ENCODE measurements around the gene C1orf53.

C1orf53 gene

GRCh38 chr1:197908716-197909220 lies 6.3 kb downstream of the C1orf53 start:
- DNase-seq (ENCODE audit: low read depth): no peak

DNA sequence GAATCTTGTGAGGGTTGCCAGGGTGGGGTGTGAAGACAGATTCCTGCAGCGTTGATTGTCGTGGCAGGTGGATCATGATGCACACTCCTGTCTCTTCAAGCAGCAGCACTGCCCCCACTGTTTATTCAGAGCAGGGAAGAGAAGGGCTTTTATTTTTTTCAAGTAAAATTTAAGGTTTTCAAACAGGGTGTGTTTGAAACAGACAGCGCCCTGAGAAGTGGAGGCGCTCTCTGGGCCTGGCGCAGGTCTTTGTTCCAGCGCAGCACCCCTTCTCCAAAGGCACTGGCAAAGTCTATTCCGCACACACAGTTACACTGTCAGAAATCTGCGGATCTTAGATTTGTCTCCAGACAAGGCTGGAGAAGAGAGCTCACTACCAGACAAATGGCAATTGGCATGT lies 7.0 kb downstream of the C1orf53 start:
- DNase-seq (ENCODE audit: low read depth): no peak

DNA sequence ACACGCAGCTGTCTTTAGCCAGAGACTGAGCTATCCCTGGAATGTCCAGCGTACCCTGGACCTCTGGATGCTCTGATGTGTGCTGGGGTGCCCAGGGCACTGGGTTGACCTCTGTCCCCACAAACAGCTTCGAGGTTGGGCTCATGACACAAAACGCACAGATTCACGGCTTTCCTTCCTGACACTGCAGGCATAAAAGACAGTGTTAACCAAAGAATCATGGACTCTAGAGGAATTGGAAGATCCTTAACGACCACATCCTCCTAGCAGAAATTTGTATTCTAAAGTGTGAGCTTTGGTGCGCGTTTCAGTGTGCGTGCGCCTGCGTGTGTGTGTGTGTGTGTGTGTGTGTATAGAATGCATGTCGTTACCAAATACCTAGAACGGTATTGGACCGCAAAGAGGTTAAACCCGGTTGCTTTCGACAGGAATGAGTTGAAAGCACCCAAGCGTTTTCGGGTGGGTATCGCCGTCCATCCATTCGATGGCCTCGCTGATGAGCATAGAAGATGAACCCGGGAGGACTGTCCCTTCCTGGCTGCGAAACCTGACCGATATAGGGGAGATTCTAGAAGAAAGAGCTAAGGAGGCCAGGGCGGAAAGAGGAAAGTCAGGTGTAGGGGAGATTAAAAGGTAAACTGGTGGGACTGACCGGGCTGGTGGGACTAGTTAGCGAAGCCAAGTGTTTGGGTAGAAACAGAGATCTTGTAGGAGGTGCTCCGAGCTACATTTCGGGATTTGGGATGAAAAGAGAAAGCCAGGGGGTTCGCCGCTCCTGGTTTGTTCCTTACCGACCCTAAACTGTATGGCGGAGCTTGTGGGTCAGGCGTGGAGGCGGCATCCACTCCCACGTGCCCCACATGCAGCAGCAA lies 7.9 kb downstream of the C1orf53 start:
- no peak for DNase-seq (ENCODE audit: low read depth)

DNA sequence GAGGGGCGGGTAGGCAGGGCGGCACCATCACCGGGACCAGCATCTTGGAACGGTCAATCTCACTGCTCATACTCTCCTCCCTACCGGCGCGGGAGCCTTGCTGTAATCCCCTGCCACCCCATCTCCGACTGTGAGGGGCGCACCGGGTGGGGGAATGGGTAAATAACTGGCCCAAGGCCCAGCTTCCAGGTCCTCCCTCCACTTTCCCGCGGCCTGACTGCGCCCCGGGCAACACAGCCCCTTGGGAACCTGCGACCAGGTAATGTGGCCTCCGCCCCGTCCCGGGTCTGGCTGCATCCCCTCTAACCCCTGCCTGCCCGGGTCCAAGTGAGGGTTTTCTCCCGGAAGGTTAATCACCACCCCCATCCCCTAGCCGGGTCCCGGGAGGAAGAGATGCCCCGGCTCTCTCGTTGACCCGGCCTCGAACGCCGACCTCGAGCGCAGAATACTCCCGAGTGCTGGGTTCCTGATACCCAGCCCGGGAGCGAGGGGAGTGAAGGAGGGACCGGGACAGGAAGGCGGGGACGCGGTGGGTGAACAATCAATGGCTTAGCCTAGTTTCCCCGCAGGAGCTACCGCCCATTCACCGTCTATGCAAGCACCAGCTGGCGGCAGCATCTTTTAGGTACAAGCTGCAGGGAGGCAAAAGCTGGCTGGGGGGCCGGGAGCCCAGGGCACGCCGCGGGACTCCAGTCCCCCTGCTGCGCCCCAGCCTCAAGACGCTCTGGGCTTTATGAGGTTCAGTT lies 8.9 kb downstream of the C1orf53 start:
- no peak for DNase-seq (ENCODE audit: low read depth)

- DNase-seq (ENCODE audit: low read depth): no peak
These were observed 9.6 kb downstream of the C1orf53 start for GRCh38 chr1:197911857-197912696.

GRCh38 chr1:197912739-197913494 lies 10.5 kb downstream of the C1orf53 start:
- no peak for DNase-seq (ENCODE audit: low read depth)

- DNase-seq (ENCODE audit: low read depth): no peak
These were observed 11.3 kb downstream of the C1orf53 start for GRCh38 chr1:197913495-197914276.

DNA sequence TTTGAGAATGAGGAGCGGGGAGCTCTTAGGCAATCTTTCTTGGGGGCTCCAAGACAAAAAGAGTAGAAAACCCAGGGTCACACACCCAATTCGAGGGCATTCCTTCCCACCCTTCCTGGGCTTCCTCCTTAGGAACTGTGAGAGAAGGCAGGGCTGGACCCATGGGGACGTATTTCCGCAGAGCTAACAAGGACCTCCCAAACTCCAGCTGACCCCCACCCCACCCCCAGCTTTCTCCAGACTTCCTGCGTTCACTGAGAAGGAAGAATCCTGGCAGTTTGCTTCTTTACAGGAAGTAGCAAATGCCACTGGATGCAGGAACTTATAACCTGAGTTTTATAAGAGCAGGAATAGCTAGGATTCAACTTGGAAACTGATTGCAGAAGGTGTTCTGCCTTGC lies 12.1 kb downstream of the C1orf53 start:
- DNase-seq (ENCODE audit: low read depth): no peak

DNA sequence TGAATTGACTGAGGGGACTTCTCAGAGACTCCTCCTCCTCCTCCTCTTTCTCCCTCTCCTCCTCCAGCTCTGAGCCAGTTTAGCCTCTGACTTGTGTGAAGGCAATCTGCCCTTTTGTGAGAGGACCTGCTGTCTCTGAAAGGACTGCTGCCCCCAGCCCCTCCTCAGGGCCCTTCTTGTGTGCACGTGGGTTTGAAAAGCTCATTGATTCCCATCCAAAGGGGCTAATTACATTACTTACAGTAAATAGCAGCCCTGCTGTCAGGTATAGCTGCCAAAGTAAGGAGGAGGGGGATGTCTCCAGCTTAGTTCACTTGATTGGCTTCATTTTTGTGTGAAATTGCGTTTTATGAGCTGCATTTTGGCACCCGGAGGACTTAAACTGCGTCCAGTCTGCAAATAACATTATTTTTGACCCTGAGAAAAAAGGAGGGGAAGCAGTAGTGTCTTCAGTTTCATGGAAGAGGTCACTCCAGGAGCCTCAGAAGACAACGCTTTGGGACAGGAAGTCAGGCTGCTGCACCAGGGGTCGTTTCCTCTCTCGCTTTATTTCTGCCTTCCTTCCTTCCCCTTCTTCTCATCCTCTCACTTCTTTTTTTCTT lies 12.9 kb downstream of the C1orf53 start:
- DNase-seq (ENCODE audit: low read depth): no peak

DNA sequence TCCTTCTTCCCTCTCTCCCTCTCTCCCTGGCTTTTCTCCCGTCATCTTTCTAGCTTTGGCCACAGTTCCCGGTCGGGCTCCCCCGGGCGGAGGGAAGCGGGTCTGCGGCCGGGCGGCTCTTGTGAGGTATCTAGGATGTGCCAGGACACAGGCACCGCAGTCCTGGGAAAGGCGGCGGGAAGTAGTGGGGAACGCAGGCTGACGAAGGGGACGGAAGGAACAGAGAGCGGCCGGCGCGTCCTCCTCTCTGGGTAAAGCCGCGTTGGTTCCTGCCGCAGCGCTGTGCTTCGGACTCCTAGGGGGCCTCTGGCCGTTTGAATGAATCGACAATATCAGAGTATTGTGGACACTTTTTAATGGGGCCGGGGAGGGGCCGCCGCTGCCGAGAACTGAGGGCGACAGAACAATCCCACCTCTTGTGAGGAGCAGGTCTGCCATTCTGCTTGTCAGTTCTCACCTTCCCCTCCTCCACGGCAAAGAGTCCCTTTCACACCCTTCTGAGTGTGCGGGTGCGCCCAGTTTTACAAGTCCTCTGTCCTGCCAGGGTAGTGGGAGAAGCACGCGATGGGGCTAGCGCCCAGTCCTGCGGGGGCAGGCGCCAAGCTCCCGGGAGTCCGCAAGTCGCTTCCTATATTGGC lies 13.6 kb downstream of the C1orf53 start:
- no peak for DNase-seq (ENCODE audit: low read depth)

GRCh38 chr1:197916500-197916983 lies 14.1 kb downstream of the C1orf53 start:
- no peak for DNase-seq (ENCODE audit: low read depth)

DNA sequence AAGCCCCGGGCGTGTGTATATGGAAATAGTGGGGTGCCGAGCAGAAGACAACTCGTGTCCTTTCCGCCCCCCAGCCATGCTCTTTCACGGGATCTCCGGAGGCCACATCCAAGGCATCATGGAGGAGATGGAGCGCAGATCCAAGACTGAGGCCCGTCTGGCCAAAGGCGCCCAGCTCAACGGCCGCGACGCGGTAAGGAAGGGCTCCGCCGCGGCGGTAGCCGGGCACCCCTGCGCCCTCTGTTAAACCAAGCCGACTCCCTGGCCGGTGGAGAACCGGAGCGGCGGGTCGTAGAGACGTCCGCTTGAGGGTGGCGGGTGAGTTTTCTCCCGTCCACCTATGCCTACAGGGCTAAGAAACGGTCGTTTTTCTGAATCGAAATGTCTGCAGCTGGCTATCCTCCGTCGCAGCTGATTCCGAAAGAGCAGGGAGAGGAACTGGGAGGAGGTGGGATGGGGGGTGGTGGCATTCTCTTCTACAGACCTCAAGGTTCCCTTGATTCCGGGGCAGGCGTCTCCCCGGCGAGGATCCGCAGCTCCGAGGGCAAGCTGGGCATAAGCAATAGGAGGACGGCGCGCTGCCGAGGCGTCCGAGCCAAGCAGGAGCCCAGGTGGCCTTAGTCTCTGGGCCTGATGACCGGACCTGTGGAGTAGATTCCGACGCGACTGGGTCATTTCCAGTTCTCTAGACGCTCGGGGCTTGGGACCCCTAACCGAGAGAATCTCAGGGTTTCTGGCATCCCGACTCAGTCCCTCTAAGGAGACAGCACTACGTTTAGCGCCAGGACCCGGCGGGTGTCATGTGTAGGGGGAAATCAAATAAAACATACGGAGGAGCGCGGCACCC lies 15.6 kb downstream of the C1orf53 start:
- no peak for DNase-seq (ENCODE audit: low read depth)

- DNase-seq (ENCODE audit: low read depth): no peak
These were observed 16.4 kb downstream of the C1orf53 start for GRCh38 chr1:197918807-197919345.

DNA sequence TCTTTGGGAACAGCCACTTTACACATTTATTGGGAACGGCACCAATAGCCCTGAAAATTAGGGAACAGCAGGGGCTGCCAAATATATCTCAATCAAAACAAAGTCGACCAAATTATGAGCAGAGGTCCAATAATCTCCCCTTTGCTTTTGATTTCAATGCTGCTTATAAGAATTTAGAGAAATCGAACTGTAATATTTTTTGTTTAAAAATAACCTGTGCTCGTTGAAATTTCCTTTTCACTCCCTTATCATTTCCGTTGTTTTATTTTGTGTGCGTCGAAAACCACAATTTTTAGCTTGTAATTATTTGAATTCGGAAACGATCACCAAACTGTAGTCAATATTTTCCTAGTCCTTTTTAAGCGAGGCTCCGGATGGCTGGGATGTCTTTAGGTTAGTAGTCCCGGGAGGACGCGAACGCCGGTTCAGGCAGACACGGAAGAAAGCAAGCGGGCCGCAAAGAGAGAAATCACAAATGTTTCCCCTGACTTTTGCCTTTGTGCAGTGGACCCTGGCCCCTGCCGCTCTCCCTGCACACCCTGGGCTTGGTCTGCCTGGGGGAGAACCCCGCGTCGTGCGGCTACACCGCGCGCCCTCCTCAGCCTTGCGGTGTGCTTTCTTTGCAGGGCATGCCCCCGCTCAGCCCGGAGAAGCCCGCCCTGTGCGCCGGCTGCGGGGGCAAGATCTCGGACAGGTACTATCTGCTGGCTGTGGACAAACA lies 17.1 kb downstream of the C1orf53 start:
- no peak for DNase-seq (ENCODE audit: low read depth)

- no peak for DNase-seq (ENCODE audit: low read depth)
These were observed 17.6 kb downstream of the C1orf53 start for GRCh38 chr1:197920067-197920396.

- no peak for DNase-seq (ENCODE audit: low read depth)
These were observed 18.1 kb downstream of the C1orf53 start for GRCh38 chr1:197920414-197921117.
